ENCODE measurements around the gene UPF1.
A peak's percentile ranks its signal among the peaks of the same experiment; 100 is the strongest.
"Not testable (repeated sequence)": the region's sequence is repeated elsewhere in the genome, so short reads cannot be mapped to it uniquely, and the experiment has no call there.

The UPF1 gene

GRCh38 chr19:18799389-18799970 is 32.3 kb upstream of the UPF1 start:
- no peak for DNase-seq (ENCODE audit: low read depth in 2 of 2)

GRCh38 chr19:18800079-18800478 is 31.7 kb upstream of the UPF1 start:
- no peak for DNase-seq (ENCODE audit: low read depth in 2 of 2)

- DNase-seq (ENCODE audit: low read depth in 2 of 2), result no peak
Measured at GRCh38 chr19:18800636-18801035, 31.1 kb upstream of the UPF1 start.

GRCh38 chr19:18802354-18802753 is 29.4 kb upstream of the UPF1 start:
- no peak for DNase-seq (ENCODE audit: low read depth in 2 of 2)

GRCh38 chr19:18803550-18804138 is 28.1 kb upstream of the UPF1 start:
- no peak for DNase-seq (ENCODE audit: low read depth in 2 of 2)

GRCh38 chr19:18804139-18804601 is 27.6 kb upstream of the UPF1 start:
- no peak for DNase-seq (ENCODE audit: low read depth in 2 of 2)

GRCh38 chr19:18804643-18805042 is 27.1 kb upstream of the UPF1 start:
- DNase-seq (ENCODE audit: low read depth in 2 of 2), result no peak

GRCh38 chr19:18807861-18808331 is 23.9 kb upstream of the UPF1 start:
- no peak for DNase-seq (ENCODE audit: low read depth in 2 of 2)

GRCh38 chr19:18809149-18809868 is 22.4 kb upstream of the UPF1 start:
- DNase-seq (ENCODE audit: low read depth in 2 of 2), result no peak

- not testable (repeated sequence) for DNase-seq (ENCODE audit: low read depth in 2 of 2)
Measured at GRCh38 chr19:18811638-18812037, 20.1 kb upstream of the UPF1 start.

- no peak for DNase-seq (ENCODE audit: low read depth in 2 of 2)
Measured at GRCh38 chr19:18814063-18814462, 17.7 kb upstream of the UPF1 start.

- no peak for DNase-seq (ENCODE audit: low read depth in 2 of 2)
Measured at GRCh38 chr19:18815673-18816072, 16.1 kb upstream of the UPF1 start.

GRCh38 chr19:18816645-18817044 is 15.1 kb upstream of the UPF1 start:
- DNase-seq (ENCODE audit: low read depth in 2 of 2), result not testable (repeated sequence)

- DNase-seq (ENCODE audit: low read depth in 2 of 2), result no peak
Measured at GRCh38 chr19:18817574-18817973, 14.2 kb upstream of the UPF1 start.

- DNase-seq (ENCODE audit: low read depth in 2 of 2), result no peak
Measured at GRCh38 chr19:18828786-18829185, 3.0 kb upstream of the UPF1 start.

GRCh38 chr19:18830488-18830887 is 1.3 kb upstream of the UPF1 start:
- DNase-seq (ENCODE audit: low read depth in 2 of 2), result no peak

GRCh38 chr19:18832306-18833140 is 764 bp downstream of the UPF1 start:
- DNase-seq (ENCODE audit: low read depth in 2 of 2), result peak in 1 of 2 donors; percentile 11

GRCh38 chr19:18833141-18833476 is 1.4 kb downstream of the UPF1 start:
- DNase-seq (ENCODE audit: low read depth in 2 of 2), result no peak

- DNase-seq (ENCODE audit: low read depth in 2 of 2), result no peak
Measured at GRCh38 chr19:18833849-18834643, 2.3 kb downstream of the UPF1 start.

GRCh38 chr19:18834644-18834984 is 2.9 kb downstream of the UPF1 start:
- DNase-seq (ENCODE audit: low read depth in 2 of 2), result no peak

GRCh38 chr19:18839465-18840287 is 7.9 kb downstream of the UPF1 start:
- no peak for DNase-seq (ENCODE audit: low read depth in 2 of 2)

Data from stimulated activated CD8-positive, alpha-beta memory T cell treated with anti-CD3 and anti-CD28 coated beads, Interleukin-15, amount 100 ng/mL, for 4 hours (primary cell).